Left ventricle myocardium inferior (tissue), 1 donor: ENCODE measurements around the gene UBE3C. TPM values are rescaled to one million over a fixed set of nuclear protein-coding genes. Genes with fewer than 3 reads are reported as not detected.

Source experiments
- DNase-seq: peaks from one replicate; pipeline ENCODE4 v3.0.0-alpha.2; 2020
- H3K27ac ChIP-seq: fragments of 200-600 bp; replicated peaks from 2 replicates; pipeline ENCODE4 v1.8.0; 2021
- H3K27me3 ChIP-seq: fragments of 200-600 bp; 2 replicates; pipeline ENCODE4 v1.8.0; 2021; ENCODE audit warnings: low read depth
- H3K36me3 ChIP-seq: fragments of 200-600 bp; 2 replicates; pipeline ENCODE4 v1.8.0; 2021
- H3K4me1 ChIP-seq: fragments of 200-600 bp; 2 replicates; pipeline ENCODE4 v1.8.0; 2021
- H3K4me3 ChIP-seq: fragments of 200-600 bp; 2 replicates; pipeline ENCODE4 v1.8.0; 2021; ENCODE audit warnings: mild to moderate bottlenecking, moderate library complexity
- H3K9me3 ChIP-seq: fragments of 200-600 bp; replicated peaks from 2 replicates; pipeline ENCODE4 v1.8.0; 2021
- intact Hi-C: fragments of 100-400 bp; cut with micrococcal nuclease; formaldehyde crosslinking; loops from one replicate; pipeline ENCODE4 v1.11.0; 2022
- total RNA-seq: library from RNA; stranded (reverse); fragmentation: NEBNext Ultra II Directional; extraction: Animal tissue kit (Norgen Biotek cat#: 25700); gene quantifications from one replicate; pipeline ENCODE4 v1.2.1, GENCODE V29; 2021
- TF ChIP-seq, protein P1 (sequence below): fragments of 200-600 bp; IDR thresholded peaks from 2 replicates; pipeline ENCODE4 v1.8.0; 2021; ENCODE audit warnings: antibody characterized with exemption, mild to moderate bottlenecking, borderline replicate concordance
- donor health status: DM: no; HTN: yes; CAD: no; lungs with severe emphysema.

The UBE3C gene
- total RNA-seq, 1 donor from 2014 or later = 50.2 TPM

DNA sequence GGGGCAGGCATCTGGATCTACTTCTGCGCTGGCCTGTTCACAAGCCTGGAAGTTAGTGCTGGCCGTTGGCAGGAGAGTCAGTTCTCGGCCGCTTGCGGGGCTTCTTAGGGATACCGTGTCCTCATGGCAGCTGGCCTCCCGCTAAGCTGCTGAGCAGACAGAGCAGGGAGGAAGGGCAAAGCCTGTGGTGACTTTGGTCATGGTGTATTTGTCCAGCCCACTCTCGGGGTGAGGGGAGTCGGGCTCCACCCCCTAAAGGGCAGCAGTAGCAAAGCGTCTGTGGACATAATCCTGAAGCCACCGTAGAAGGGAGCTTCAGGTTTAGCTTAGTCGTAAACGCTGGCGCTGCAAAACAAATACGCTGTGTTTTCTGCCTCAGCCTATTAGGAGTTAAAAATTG is 12.2 kb downstream of the UBE3C start:
- TF ChIP-seq, protein P1, sequence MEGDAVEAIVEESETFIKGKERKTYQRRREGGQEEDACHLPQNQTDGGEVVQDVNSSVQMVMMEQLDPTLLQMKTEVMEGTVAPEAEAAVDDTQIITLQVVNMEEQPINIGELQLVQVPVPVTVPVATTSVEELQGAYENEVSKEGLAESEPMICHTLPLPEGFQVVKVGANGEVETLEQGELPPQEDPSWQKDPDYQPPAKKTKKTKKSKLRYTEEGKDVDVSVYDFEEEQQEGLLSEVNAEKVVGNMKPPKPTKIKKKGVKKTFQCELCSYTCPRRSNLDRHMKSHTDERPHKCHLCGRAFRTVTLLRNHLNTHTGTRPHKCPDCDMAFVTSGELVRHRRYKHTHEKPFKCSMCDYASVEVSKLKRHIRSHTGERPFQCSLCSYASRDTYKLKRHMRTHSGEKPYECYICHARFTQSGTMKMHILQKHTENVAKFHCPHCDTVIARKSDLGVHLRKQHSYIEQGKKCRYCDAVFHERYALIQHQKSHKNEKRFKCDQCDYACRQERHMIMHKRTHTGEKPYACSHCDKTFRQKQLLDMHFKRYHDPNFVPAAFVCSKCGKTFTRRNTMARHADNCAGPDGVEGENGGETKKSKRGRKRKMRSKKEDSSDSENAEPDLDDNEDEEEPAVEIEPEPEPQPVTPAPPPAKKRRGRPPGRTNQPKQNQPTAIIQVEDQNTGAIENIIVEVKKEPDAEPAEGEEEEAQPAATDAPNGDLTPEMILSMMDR = no peak
- H3K4me3 ChIP-seq = peak overlapping the region; percentile 4
- no peaks in the 10 kb centered on the region for H3K27me3 ChIP-seq
- DNase-seq = peak; percentile 44
- no peaks in the 10 kb centered on the region for H3K9me3 ChIP-seq
- peaks cover 4% of the 10 kb centered on the region for H3K36me3 ChIP-seq
- peak overlapping the region; percentile 5 for H3K27ac ChIP-seq
- peaks cover 38% of the 10 kb centered on the region for H3K4me1 ChIP-seq
- intact Hi-C loops = no loop called here

DNA sequence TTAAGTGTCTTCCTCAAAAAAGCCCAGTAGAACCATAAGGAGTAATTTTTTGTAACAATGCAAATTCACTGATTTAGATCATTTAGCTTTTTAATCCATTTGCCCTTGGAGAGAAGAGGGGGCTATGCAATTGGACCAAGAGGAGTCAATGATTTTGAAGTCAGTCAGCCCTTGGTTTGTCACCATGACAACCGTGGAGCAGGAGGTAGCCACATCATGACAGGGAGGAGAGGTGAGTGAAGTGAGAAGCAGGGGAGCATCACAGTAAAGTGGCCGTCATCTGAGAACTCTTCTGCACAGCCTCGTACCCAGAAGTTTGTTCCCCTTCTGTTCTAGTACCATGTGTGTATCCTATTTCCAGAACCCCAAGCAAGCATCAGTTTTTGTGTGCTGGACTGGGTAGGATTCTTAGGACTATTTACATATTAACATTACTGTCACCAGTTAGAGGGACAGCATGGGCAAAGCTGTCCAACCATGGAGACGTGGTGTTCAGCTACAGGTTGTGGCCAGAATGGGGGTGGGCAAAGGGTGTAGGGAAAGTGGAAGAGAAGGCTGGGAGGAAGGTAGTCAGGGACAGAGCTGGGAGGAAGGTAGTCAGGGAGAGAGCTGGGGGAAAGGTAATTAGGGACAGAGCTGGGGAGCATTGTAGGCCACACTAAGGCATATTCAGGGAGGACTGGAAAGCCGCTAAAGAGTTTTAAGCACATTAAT is 13.1 kb downstream of the UBE3C start:
- intact Hi-C loops = no loop called here
- H3K4me1 ChIP-seq = peaks cover 38% of the 10 kb centered on the region
- peaks cover 2% of the 10 kb centered on the region for H3K36me3 ChIP-seq
- H3K27me3 ChIP-seq = no peaks in the 10 kb centered on the region
- H3K4me3 ChIP-seq = no peak overlapping the region
- H3K9me3 ChIP-seq = no peaks in the 10 kb centered on the region
- no peak for DNase-seq
- H3K27ac ChIP-seq = no peak overlapping the region
- TF ChIP-seq, protein P1 = no peak

DNA sequence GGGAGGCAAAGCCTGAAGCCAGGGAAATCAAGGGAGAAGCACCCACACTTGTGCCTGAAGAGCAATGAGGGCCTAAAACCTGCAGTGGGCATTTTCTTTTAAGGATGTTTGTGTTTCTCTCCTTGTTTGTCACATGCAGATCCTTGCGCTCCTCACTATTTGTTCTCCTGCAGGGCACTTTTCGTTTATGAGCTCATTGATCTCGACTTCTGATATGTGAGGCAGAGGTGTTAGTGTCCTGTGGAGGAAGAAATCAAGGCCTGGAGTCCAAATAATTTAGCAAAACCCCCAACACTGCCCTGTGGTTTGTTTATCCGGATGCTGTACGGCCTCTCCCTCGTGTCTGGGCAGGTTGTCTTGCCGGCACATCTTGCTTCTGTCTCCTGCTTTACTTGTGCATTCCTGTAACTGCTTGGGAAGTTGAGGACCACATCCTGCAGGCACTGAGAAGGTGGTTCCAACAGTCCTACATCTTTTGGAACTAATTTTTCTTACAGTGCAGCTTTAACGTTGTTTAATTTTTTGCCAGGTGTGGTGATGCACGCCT is 13.7 kb downstream of the UBE3C start:
- Histone ChIP-seq H3K27me3 (no peaks in the 10 kb centered on the region), H3K4me1 (peaks cover 40% of the 10 kb centered on the region), H3K9me3 (no peaks in the 10 kb centered on the region), H3K27ac (no peak overlapping the region), H3K4me3 (no peak overlapping the region), H3K36me3 (no peaks in the 10 kb centered on the region)
- intact Hi-C loops = no loop called here
- TF ChIP-seq, protein P1 = no peak
- no peak for DNase-seq

DNA sequence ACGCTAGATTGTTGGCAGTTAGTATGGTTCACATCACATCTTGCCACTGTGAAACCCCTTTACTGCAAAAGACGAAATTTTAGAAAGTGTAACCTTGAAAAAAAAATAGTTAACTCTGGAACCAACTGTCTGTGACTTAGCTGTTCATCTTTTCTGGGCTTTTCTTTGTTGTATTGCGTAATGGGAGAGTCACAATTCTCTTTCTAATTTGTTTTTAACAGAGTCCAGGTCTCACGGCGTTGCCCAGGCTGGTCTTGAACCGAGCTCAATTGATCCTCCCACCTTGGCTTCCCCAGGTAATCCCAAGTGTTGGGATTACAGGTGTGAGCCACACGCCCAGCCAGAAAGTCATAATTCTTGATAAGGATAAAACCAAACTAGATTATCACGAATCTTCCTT is 14.5 kb downstream of the UBE3C start:
- no peak overlapping the region for H3K27ac ChIP-seq
- no peak overlapping the region for H3K4me3 ChIP-seq
- H3K27me3 ChIP-seq = no peaks in the 10 kb centered on the region
- H3K4me1 ChIP-seq = peaks cover 48% of the 10 kb centered on the region
- H3K9me3 ChIP-seq = no peaks in the 10 kb centered on the region
- no peak for DNase-seq
- TF ChIP-seq, protein P1 = no peak
- intact Hi-C loops = no loop called here
- no peaks in the 10 kb centered on the region for H3K36me3 ChIP-seq

DNA sequence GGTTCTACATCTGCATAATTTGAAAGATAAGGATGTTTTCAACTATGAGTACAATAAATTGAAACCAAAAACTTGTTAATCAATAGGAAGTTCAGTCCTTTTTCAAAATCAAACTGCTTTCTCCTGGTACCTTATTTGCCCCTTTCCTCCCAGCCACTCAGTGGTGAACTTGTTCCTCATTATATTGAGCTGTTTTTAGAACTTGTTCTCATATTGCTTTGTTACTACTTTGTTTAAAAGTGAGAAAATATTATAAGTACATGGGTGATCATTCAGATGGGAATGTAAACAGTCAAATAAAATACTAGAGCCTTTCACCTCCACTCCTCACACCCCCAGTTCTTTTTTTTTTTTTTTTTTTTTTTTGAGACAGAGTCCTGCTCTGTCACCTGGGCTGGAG is 17.2 kb downstream of the UBE3C start:
- H3K27ac ChIP-seq = no peak overlapping the region
- DNase-seq = no peak
- intact Hi-C loops = no loop called here

More for the DNA sequence above, 17.2 kb downstream of the UBE3C start:
- Histone ChIP-seq H3K4me1 (peaks cover 35% of the 10 kb centered on the region), H3K27me3 (no peaks in the 10 kb centered on the region), H3K36me3 (no peaks in the 10 kb centered on the region), H3K4me3 (no peak overlapping the region), H3K9me3 (no peaks in the 10 kb centered on the region)
- TF ChIP-seq, protein P1 = no peak
